ENCODE data around the gene GARIN1A.

DNA sequence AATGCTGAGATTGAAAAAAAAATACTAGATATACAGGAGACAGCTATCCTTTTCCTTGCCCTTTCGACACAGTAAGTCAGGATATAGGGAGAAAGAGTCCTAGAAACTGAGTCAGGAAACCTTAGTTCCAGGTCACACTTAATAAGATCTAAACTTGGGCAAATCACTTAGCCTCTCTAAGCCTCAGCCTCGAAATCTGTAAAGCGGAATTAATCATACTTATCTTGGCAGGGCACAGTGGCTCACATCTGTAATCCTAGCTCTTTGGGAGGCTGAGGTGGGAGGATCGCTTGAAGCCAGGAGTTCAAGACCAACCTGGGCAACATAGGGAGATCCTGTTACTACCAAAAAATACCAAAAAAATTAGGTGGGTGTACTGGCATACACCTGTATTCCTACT, 4.6 kb downstream of the GARIN1A start:
- no peak for TF ChIP-seq POLR2A (IDR thresholded peaks at IDR 0.05)
- TF ChIP-seq, protein P1, sequence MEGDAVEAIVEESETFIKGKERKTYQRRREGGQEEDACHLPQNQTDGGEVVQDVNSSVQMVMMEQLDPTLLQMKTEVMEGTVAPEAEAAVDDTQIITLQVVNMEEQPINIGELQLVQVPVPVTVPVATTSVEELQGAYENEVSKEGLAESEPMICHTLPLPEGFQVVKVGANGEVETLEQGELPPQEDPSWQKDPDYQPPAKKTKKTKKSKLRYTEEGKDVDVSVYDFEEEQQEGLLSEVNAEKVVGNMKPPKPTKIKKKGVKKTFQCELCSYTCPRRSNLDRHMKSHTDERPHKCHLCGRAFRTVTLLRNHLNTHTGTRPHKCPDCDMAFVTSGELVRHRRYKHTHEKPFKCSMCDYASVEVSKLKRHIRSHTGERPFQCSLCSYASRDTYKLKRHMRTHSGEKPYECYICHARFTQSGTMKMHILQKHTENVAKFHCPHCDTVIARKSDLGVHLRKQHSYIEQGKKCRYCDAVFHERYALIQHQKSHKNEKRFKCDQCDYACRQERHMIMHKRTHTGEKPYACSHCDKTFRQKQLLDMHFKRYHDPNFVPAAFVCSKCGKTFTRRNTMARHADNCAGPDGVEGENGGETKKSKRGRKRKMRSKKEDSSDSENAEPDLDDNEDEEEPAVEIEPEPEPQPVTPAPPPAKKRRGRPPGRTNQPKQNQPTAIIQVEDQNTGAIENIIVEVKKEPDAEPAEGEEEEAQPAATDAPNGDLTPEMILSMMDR (IDR thresholded peaks at IDR 0.05): no peak

Data from stomach (tissue), 4 donors.